DOHH2 (cell line): ENCODE results near the gene TDRD9.
"Not testable (repeated sequence)": the region's sequence is repeated elsewhere in the genome, so short reads cannot be mapped to it uniquely, and the experiment has no call there.

Experiments used
- H3F3A ChIP-seq: fragments of 200-600 bp; sonication (generic), shearing (Covaris generic); 2 replicates; pipeline ENCODE4 v1.6.0; 2016; ENCODE audit warnings: antibody characterized with exemption, mild to moderate bottlenecking; ENCODE audit not compliant: control insufficient read depth, insufficient read depth
- H3K27ac ChIP-seq: fragments of 200-600 bp; sonication (generic); 2 replicates; pipeline ENCODE4 v1.5.1; 2014; ENCODE audit warnings: low read depth, mild to moderate bottlenecking, low read length, moderate library complexity
- H3K27me3 ChIP-seq: fragments of 200-600 bp; sonication (generic); 2 replicates; pipeline ENCODE4 v1.6.1; 2014; ENCODE audit warnings: mild to moderate bottlenecking, low read length, mixed read lengths; ENCODE audit not compliant: control insufficient read depth
- H3K36me3 ChIP-seq: fragments of 200-600 bp; sonication (generic); 2 replicates; pipeline ENCODE4 v1.6.1; 2014; ENCODE audit warnings: mild to moderate bottlenecking, low read length, moderate library complexity, mixed read lengths; ENCODE audit not compliant: control insufficient read depth
- H3K4me1 ChIP-seq: fragments of 200-600 bp; sonication (generic); 2 replicates; pipeline ENCODE4 v1.6.1; 2014; ENCODE audit warnings: mild to moderate bottlenecking, low read length, mixed read lengths; ENCODE audit not compliant: control insufficient read depth
- H3K4me2 ChIP-seq: fragments of 200-600 bp; sonication (generic); 2 replicates; pipeline ENCODE4 v1.6.0; 2014; ENCODE audit warnings: mild to moderate bottlenecking, low read length, moderate library complexity
- H3K4me3 ChIP-seq: fragments of 200-600 bp; sonication (generic); 2 replicates; pipeline ENCODE4 v1.5.1; 2014; ENCODE audit warnings: mild to moderate bottlenecking, low read length, mixed read lengths
- H3K79me2 ChIP-seq: fragments of 200-600 bp; sonication (generic); 2 replicates; pipeline ENCODE4 v1.6.1; 2014; ENCODE audit warnings: mild to moderate bottlenecking, low read length, mixed read lengths; ENCODE audit not compliant: control insufficient read depth
- H3K9me2 ChIP-seq: fragments of 200-600 bp; sonication (generic); replicated peaks from 2 replicates; pipeline ENCODE4 v1.6.1; 2014; ENCODE audit warnings: mild to moderate bottlenecking, low read length, mixed read lengths; ENCODE audit not compliant: control insufficient read depth
- H3K9me3 ChIP-seq: fragments of 200-600 bp; sonication (generic); 2 replicates; pipeline ENCODE4 v1.6.1; 2014; ENCODE audit warnings: antibody characterized with exemption, low read length, mixed read lengths; ENCODE audit not compliant: control insufficient read depth, insufficient read depth
- H4K20me1 ChIP-seq: fragments of 200-600 bp; sonication (generic); 2 replicates; pipeline ENCODE4 v1.6.0; 2014; ENCODE audit warnings: low read depth, mild to moderate bottlenecking, antibody characterized with exemption, low read length, moderate library complexity; ENCODE audit not compliant: control insufficient read depth, insufficient read depth
- CTCF ChIP-seq: fragments of 200-600 bp; sonication (generic); IDR thresholded peaks from one replicate; pipeline ENCODE4 v1.5.1; 2014; ENCODE audit warnings: antibody characterized with exemption, mild to moderate bottlenecking, low read depth, low read length; ENCODE audit not compliant: poor library complexity, severe bottlenecking
- EZH2phosphoT487 ChIP-seq: fragments of 200-600 bp; sonication (generic); IDR thresholded peaks from 2 replicates; pipeline ENCODE4 v1.6.1; 2017; ENCODE audit warnings: borderline replicate concordance, mild to moderate bottlenecking, antibody characterized with exemption, low read length, moderate library complexity, mixed read lengths

Gene TDRD9

GRCh38 chr14:103886304-103887169 lies 41.7 kb upstream of the TDRD9 start:
- Histone ChIP-seq H3K9me3 (no peaks in the 10 kb centered on the region), H3K4me2 (no peak overlapping the region), H4K20me1 (no peaks in the 10 kb centered on the region), H3K9me2 (no peaks in the 10 kb centered on the region), H3K27ac (no peak overlapping the region), H3K4me3 (no peak overlapping the region), H3K4me1 (no peaks in the 10 kb centered on the region), H3F3A (no peaks in the 10 kb centered on the region), H3K79me2 (no peaks in the 10 kb centered on the region), H3K36me3 (no peaks in the 10 kb centered on the region), H3K27me3 (no peaks in the 10 kb centered on the region)
- no peak for TF ChIP-seq EZH2phosphoT487

GRCh38 chr14:103887170-103887501 lies 41.1 kb upstream of the TDRD9 start:
- Histone ChIP-seq H3K9me3 (no peaks in the 10 kb centered on the region), H3K4me1 (no peaks in the 10 kb centered on the region), H3K36me3 (no peaks in the 10 kb centered on the region), H3K4me2 (no peak overlapping the region), H3K27me3 (no peaks in the 10 kb centered on the region), H3K4me3 (no peak overlapping the region), H3F3A (no peaks in the 10 kb centered on the region), H3K9me2 (no peaks in the 10 kb centered on the region), H4K20me1 (no peaks in the 10 kb centered on the region), H3K79me2 (no peaks in the 10 kb centered on the region), H3K27ac (no peak overlapping the region)
- TF ChIP-seq EZH2phosphoT487 (no peak), CTCF (no peak)

- no peak for TF ChIP-seq CTCF
- TF ChIP-seq EZH2phosphoT487 = no peak
- Histone ChIP-seq H3K79me2 (no peaks in the 10 kb centered on the region), H3K4me2 (no peak overlapping the region)
Measured at GRCh38 chr14:103887557-103888115, 40.6 kb upstream of the TDRD9 start.

GRCh38 chr14:103889002-103889312 lies 39.3 kb upstream of the TDRD9 start:
- H3K27ac ChIP-seq, H3K36me3 ChIP-seq, H3F3A ChIP-seq, H3K27me3 ChIP-seq, H3K79me2 ChIP-seq, H3K4me2 ChIP-seq, H4K20me1 ChIP-seq, H3K9me3 ChIP-seq, H3K4me3 ChIP-seq, H3K4me1 ChIP-seq, H3K9me2 ChIP-seq: not testable (repeated sequence)

More at GRCh38 chr14:103887557-103888115, 40.6 kb upstream of the TDRD9 start:
- Histone ChIP-seq H3F3A (no peaks in the 10 kb centered on the region), H4K20me1 (no peaks in the 10 kb centered on the region), H3K4me1 (no peaks in the 10 kb centered on the region), H3K4me3 (no peak overlapping the region), H3K27me3 (no peaks in the 10 kb centered on the region), H3K9me2 (no peaks in the 10 kb centered on the region), H3K9me3 (no peaks in the 10 kb centered on the region), H3K36me3 (no peaks in the 10 kb centered on the region), H3K27ac (no peak overlapping the region)
